ENCODE data around the gene ST3GAL5.

- TF ChIP-seq CTCF (conservative IDR thresholded peaks at IDR 0.05 in 1 of 2, IDR thresholded peaks at IDR 0.05 in 1 of 2; ENCODE audit: low read depth in 1 of 2, low read length in 2 of 2) (no peak), EZH2 (IDR thresholded peaks at IDR 0.05; ENCODE audit: low read length, missing control alignments) (no peak)
Measured at GRCh38 chr2:85790499-85791188, 98.1 kb downstream of the ST3GAL5 start.

Data from fibroblast of lung (primary cell).